Mesothelial cell of epicardium (in vitro differentiated cells): ENCODE results near the gene VPS8. TPM values are rescaled to one million over a fixed set of nuclear protein-coding genes. Genes with fewer than 3 reads are reported as not detected.

Experiments used
- DNase-seq, 2 experiments: peaks; one replicate each; pipeline ENCODE4 v3.0.0; 2021; ENCODE audit warnings: low spot score in 2 of 2; ENCODE audit not compliant: unreplicated experiment in 2 of 2
- H3K27ac Mint-ChIP-seq: 2 replicates; pipeline ENCODE4 v1.8.0; 2021; ENCODE audit warnings: mixed read lengths
- H3K27me3 Mint-ChIP-seq: 2 replicates; pipeline ENCODE4 v1.8.0; 2021; ENCODE audit warnings: low read depth, mixed read lengths
- H3K36me3 Mint-ChIP-seq: 2 replicates; pipeline ENCODE4 v1.8.0; 2021; ENCODE audit warnings: mixed read lengths
- H3K4me1 Mint-ChIP-seq: 2 replicates; pipeline ENCODE4 v1.8.0; 2021; ENCODE audit warnings: mixed read lengths
- H3K4me3 Mint-ChIP-seq: 2 replicates; pipeline ENCODE4 v1.8.0; 2021; ENCODE audit warnings: mild to moderate bottlenecking, moderate library complexity, mixed read lengths
- H3K9me3 Mint-ChIP-seq: 2 replicates; pipeline ENCODE4 v1.8.0; 2021; ENCODE audit warnings: mixed read lengths
- total RNA-seq: library from RNA; stranded (reverse); gene quantifications from 3 replicates; pipeline ENCODE4 v1.2.1, GENCODE V29; 2021
- TF ChIP-seq, protein P1 (sequence below): fragments of 200-600 bp; sonication (generic); IDR thresholded peaks from one replicate; pipeline ENCODE4 v1.5.0; 2021; ENCODE audit warnings: antibody characterized with exemption; ENCODE audit not compliant: unreplicated experiment

Gene VPS8
- total RNA-seq, 1 donor from 2014 or later, result 82.4 TPM

- TF ChIP-seq, protein P1, sequence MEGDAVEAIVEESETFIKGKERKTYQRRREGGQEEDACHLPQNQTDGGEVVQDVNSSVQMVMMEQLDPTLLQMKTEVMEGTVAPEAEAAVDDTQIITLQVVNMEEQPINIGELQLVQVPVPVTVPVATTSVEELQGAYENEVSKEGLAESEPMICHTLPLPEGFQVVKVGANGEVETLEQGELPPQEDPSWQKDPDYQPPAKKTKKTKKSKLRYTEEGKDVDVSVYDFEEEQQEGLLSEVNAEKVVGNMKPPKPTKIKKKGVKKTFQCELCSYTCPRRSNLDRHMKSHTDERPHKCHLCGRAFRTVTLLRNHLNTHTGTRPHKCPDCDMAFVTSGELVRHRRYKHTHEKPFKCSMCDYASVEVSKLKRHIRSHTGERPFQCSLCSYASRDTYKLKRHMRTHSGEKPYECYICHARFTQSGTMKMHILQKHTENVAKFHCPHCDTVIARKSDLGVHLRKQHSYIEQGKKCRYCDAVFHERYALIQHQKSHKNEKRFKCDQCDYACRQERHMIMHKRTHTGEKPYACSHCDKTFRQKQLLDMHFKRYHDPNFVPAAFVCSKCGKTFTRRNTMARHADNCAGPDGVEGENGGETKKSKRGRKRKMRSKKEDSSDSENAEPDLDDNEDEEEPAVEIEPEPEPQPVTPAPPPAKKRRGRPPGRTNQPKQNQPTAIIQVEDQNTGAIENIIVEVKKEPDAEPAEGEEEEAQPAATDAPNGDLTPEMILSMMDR, result no peak
- no peak overlapping the region for H3K4me3 Mint-ChIP-seq
These were observed 269.6 kb downstream of the VPS8 start for GRCh38 chr3:185081521-185081920.

DNA sequence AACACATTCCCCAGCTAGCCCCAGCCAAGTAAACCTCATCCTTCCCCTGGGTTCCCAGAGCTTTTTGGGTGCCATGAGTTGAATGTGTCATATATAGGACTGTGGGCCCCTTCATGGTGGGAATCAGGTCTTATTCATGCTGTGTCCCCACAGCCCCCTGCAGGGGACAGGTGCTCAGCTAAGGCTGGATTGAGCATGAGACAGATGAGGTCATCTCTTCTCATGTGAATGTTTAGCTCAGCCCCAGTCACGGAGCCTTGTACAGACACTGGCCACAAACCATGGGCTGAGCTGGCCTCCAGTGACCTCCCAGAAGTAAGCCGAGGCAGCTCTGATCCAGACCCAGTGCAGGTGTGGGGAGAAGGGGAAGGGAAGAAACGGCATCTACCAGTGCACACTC, 270.2 kb downstream of the VPS8 start:
- Mint-ChIP-seq H3K36me3 (no peaks in the 10 kb centered on the region), H3K9me3 (no peaks in the 10 kb centered on the region), H3K27ac (no peak overlapping the region), H3K27me3 (no peaks in the 10 kb centered on the region), H3K4me1 (no peaks in the 10 kb centered on the region), H3K4me3 (no peak overlapping the region)
- TF ChIP-seq, protein P1, result no peak
- DNase-seq, result no peak

More at GRCh38 chr3:185081521-185081920, 269.6 kb downstream of the VPS8 start:
- DNase-seq, result no peak
- Mint-ChIP-seq H3K9me3 (no peaks in the 10 kb centered on the region), H3K4me1 (no peaks in the 10 kb centered on the region), H3K27ac (no peak overlapping the region), H3K36me3 (no peaks in the 10 kb centered on the region), H3K27me3 (no peaks in the 10 kb centered on the region)

DNA sequence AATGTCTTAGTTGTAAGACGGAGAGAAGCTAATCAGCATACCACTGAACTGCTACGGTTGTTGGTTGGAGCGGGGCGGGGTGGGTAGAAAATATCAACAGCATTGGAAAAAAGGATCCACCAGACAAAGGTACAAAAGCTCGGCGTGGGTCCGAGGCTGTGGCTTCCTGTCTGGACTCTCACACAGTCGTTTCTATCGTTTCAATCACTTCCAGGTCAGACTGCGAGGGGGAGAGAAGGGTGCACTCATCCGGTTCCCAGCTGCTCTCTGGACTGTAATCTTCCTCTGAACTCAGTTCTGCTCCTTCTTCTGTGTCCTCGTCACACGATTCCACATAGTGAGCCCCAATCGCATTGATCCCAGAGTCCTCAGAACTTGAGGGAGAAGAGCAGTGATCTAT, 270.9 kb downstream of the VPS8 start:
- TF ChIP-seq, protein P1, result no peak
- no peaks in the 10 kb centered on the region for H3K36me3 Mint-ChIP-seq
- no peaks in the 10 kb centered on the region for H3K27me3 Mint-ChIP-seq
- H3K9me3 Mint-ChIP-seq, result no peaks in the 10 kb centered on the region
- H3K27ac Mint-ChIP-seq, result no peak overlapping the region
- H3K4me1 Mint-ChIP-seq, result no peaks in the 10 kb centered on the region
- no peak overlapping the region for H3K4me3 Mint-ChIP-seq
- no peak for DNase-seq

GRCh38 chr3:185084402-185084801, 272.4 kb downstream of the VPS8 start:
- TF ChIP-seq, protein P1, result no peak
- no peaks in the 10 kb centered on the region for H3K27me3 Mint-ChIP-seq
- no peak overlapping the region for H3K27ac Mint-ChIP-seq
- H3K9me3 Mint-ChIP-seq, result no peaks in the 10 kb centered on the region
- no peak for DNase-seq
- no peaks in the 10 kb centered on the region for H3K36me3 Mint-ChIP-seq
- H3K4me3 Mint-ChIP-seq, result no peak overlapping the region
- peaks cover 3% of the 10 kb centered on the region for H3K4me1 Mint-ChIP-seq

DNA sequence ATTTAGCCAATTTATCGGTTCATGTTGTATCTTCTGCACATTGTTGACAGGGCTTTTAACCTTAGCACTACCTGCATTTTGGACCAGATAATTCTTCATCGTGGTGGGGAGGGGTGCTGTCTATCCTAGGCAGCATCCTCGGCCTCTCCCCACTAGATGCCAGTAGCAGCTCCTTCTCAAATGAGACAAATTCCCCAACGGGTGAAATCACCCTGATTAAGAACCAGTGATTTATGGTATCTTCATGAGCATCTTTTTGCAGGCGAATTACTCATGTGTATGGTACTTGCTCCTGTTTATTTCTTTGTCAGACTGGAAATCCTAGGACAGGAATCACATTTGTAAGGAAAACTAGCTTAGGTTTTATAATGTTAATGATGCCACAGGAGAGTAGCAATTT, 272.9 kb downstream of the VPS8 start:
- H3K9me3 Mint-ChIP-seq, result no peaks in the 10 kb centered on the region
- H3K4me1 Mint-ChIP-seq, result peaks cover 5% of the 10 kb centered on the region
- TF ChIP-seq, protein P1, result no peak
- no peak for DNase-seq
- H3K27me3 Mint-ChIP-seq, result no peaks in the 10 kb centered on the region
- no peak overlapping the region for H3K27ac Mint-ChIP-seq
- H3K4me3 Mint-ChIP-seq, result no peak overlapping the region
- H3K36me3 Mint-ChIP-seq, result no peaks in the 10 kb centered on the region

DNA sequence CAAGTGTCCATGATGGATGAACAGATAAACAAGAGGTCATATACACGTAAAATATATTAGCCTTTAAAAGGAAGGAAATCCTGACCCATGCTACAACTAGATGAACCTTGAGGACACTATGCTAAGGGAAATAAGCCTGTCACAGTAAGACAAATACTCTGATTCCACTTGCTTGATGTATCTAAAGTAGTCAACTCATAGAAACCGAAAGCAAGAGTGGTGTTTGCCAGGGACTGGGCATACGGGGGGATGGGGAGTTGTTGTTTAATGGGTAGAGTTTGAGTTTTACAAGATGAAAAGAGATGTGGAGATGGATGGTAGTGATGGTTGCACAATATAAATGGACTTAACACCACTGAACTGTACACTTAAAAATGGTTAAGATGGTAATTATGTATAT, 275.5 kb downstream of the VPS8 start:
- H3K4me1 Mint-ChIP-seq, result peaks cover 7% of the 10 kb centered on the region
- no peak for DNase-seq
- H3K27me3 Mint-ChIP-seq, result no peaks in the 10 kb centered on the region
- H3K9me3 Mint-ChIP-seq, result no peaks in the 10 kb centered on the region
- H3K4me3 Mint-ChIP-seq, result no peak overlapping the region
- TF ChIP-seq, protein P1, result no peak
- H3K27ac Mint-ChIP-seq, result no peak overlapping the region
- no peaks in the 10 kb centered on the region for H3K36me3 Mint-ChIP-seq
